ENCODE results near the gene EMP2.

EMP2 gene

DNA sequence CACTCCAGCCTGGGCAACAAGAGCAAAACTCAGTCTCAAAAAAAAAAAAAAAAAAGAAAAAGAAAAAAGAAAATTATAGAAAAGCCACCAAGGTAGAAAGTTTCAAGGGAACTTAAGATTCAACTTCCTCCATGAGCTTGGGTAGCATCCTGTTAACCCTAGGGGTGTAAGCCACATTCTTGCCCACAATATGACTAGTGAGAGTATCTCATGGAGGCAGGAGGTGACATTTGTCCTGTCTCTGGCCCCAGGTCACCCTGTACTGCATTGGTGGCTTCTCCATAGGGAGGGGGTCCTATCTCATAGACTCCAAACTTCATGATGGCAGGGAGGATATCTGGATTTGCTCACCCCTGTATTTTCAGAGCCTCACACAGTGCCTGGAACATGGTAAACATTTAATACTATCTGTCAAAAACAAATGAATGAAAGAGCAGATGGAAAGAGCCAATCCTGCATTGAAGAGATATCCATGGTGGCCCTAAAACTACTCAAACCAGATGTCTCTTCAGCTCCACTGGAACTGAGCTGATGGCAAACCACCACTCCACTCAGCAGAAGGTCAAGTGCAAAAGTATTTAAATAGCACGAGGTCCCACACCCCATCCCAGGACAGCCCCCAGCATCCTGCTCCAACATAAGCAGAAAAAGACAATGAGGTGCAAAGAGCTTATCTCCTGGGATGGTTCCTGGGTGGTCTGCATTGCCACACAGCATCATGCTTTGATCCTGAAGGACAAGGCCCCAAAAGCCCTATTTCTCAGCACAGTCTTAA is 50.3 kb downstream of the EMP2 start:
- Histone ChIP-seq H3K9ac (ENCODE audit: low read length) (no peak overlapping the region), H3K36me3 (ENCODE audit: insufficient read depth, low read length) (peaks cover 37% of the 10 kb centered on the region), H3K4me3 (ENCODE audit: low read depth in 1 of 2, low read length in 2 of 2) (no peak overlapping the region), H3K27ac (ENCODE audit: low read depth, low read length) (no peak overlapping the region), H3K9me3 (ENCODE audit: low read length) (no peaks in the 10 kb centered on the region), H3K27me3 (ENCODE audit: control insufficient read depth in 1 of 2, insufficient read depth in 2 of 2, low read length in 2 of 2) (no peaks in the 10 kb centered on the region), H3K4me1 (ENCODE audit: insufficient read depth, low read length) (no peaks in the 10 kb centered on the region)

DNA sequence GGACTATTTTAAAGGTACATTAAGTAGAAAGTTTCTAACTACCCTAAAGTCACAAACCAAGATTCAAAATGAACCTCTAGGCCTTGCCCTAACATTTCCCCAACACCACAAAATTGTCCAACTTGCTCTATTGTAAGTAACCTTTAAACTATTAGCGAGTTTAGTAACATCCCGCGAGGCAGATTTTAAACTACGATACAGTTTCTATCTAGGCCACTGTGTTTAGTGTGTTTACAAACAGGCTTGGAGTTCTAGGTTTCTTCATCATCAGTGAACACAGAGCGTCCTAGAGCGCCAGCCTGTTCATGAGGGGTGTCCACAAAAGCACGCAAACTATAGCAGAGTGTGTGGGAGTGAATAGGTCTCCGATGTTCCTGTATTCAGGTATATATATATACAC is 51.8 kb downstream of the EMP2 start:
- H3K9ac ChIP-seq (ENCODE audit: low read length): no peak overlapping the region
- no peaks in the 10 kb centered on the region for H3K9me3 ChIP-seq (ENCODE audit: low read length)
- H3K4me3 ChIP-seq (ENCODE audit: low read depth in 1 of 2, low read length in 2 of 2): no peak overlapping the region
- H3K4me1 ChIP-seq (ENCODE audit: insufficient read depth, low read length): no peaks in the 10 kb centered on the region
- no peak overlapping the region for H3K27ac ChIP-seq (ENCODE audit: low read depth, low read length)
- H3K27me3 ChIP-seq (ENCODE audit: control insufficient read depth in 1 of 2, insufficient read depth in 2 of 2, low read length in 2 of 2): no peaks in the 10 kb centered on the region
- H3K36me3 ChIP-seq (ENCODE audit: insufficient read depth, low read length): peaks cover 34% of the 10 kb centered on the region

DNA sequence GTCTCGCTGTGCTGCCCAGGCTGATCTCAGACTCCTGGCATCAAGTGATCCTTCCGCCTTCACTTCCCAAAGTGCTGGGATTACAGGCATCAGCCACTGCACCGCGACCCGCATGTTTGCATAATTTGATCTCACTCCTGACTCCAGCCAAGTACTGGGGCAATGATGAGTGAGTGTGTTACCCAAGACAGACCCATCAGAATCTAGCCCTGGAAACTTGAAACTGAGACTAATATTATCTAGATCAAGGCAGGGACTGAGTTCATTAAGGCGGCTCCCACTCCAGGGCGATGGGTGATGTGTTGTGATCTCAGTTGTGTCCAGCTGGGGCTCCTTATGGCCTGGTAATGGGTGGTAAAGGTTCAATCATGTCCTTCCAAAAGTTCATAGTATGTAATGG is 53.4 kb downstream of the EMP2 start:
- no peaks in the 10 kb centered on the region for H3K9me3 ChIP-seq (ENCODE audit: low read length)
- no peak overlapping the region for H3K27ac ChIP-seq (ENCODE audit: low read depth, low read length)
- no peak overlapping the region for H3K9ac ChIP-seq (ENCODE audit: low read length)
- H3K36me3 ChIP-seq (ENCODE audit: insufficient read depth, low read length): peaks cover 27% of the 10 kb centered on the region
- H3K27me3 ChIP-seq (ENCODE audit: control insufficient read depth in 1 of 2, insufficient read depth in 2 of 2, low read length in 2 of 2): no peaks in the 10 kb centered on the region
- H3K4me3 ChIP-seq (ENCODE audit: low read depth in 1 of 2, low read length in 2 of 2): no peak overlapping the region
- no peaks in the 10 kb centered on the region for H3K4me1 ChIP-seq (ENCODE audit: insufficient read depth, low read length)

DNA sequence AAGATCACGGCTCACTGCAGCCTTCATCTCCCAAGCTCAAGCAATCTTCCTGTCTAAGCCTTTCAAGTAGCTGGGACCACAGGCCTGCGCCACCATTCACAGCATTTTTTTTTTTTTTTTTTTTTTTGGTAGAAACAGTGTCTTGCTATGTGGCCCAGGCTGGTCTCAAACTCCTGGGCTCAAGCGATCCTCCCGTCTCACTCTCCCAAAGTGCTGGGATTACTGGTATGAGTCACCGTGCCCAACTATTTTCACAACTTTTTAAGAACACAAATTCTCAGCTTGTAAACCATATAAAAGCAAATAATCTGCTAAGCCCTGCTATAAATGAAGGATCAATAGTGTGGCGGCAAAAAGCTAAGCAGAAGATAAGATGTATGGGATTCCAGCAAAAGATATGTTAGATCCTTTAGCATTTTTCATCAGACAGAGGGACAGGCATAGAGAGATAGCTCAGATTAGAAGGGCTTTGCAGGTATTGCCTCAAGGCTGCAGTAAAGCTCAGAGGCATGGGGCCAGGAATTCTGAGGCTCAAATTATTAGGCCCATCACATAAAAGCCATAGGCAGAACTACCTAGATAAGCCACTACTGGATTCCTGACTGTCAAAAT is 55.1 kb downstream of the EMP2 start:
- H3K4me3 ChIP-seq (ENCODE audit: low read depth in 1 of 2, low read length in 2 of 2): no peak overlapping the region

DNA sequence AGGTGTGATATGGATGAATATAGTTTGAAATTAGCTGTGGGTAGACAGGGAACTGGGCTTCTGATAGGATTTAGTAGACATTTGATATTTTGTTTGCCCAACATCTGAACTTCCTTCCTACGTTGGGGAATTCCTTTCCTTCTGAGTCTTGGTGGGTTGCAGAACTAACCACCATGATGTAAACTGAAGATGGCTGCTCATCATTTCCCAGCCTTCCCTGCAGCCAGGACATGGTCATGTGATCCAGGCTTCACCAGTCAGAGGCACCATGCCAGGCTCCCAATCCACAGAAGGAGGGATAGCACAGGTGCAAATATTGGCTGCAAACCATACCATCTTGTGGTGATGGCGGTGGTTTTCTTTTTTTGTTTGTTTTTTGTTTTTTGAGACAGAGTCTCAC is 57.4 kb downstream of the EMP2 start:
- H3K4me3 ChIP-seq (ENCODE audit: low read depth in 1 of 2, low read length in 2 of 2): no peak overlapping the region
- no peaks in the 10 kb centered on the region for H3K4me1 ChIP-seq (ENCODE audit: insufficient read depth, low read length)
- H3K36me3 ChIP-seq (ENCODE audit: insufficient read depth, low read length): peaks cover 20% of the 10 kb centered on the region
- H3K27ac ChIP-seq (ENCODE audit: low read depth, low read length): no peak overlapping the region
- H3K27me3 ChIP-seq (ENCODE audit: control insufficient read depth in 1 of 2, insufficient read depth in 2 of 2, low read length in 2 of 2): no peaks in the 10 kb centered on the region
- no peak overlapping the region for H3K9ac ChIP-seq (ENCODE audit: low read length)
- no peaks in the 10 kb centered on the region for H3K9me3 ChIP-seq (ENCODE audit: low read length)

More for the DNA sequence above, 55.1 kb downstream of the EMP2 start:
- no peaks in the 10 kb centered on the region for H3K9me3 ChIP-seq (ENCODE audit: low read length)
- peaks cover 24% of the 10 kb centered on the region for H3K36me3 ChIP-seq (ENCODE audit: insufficient read depth, low read length)
- no peak overlapping the region for H3K9ac ChIP-seq (ENCODE audit: low read length)
- no peaks in the 10 kb centered on the region for H3K27me3 ChIP-seq (ENCODE audit: control insufficient read depth in 1 of 2, insufficient read depth in 2 of 2, low read length in 2 of 2)
- H3K27ac ChIP-seq (ENCODE audit: low read depth, low read length): no peak overlapping the region
- H3K4me1 ChIP-seq (ENCODE audit: insufficient read depth, low read length): no peaks in the 10 kb centered on the region

DNA sequence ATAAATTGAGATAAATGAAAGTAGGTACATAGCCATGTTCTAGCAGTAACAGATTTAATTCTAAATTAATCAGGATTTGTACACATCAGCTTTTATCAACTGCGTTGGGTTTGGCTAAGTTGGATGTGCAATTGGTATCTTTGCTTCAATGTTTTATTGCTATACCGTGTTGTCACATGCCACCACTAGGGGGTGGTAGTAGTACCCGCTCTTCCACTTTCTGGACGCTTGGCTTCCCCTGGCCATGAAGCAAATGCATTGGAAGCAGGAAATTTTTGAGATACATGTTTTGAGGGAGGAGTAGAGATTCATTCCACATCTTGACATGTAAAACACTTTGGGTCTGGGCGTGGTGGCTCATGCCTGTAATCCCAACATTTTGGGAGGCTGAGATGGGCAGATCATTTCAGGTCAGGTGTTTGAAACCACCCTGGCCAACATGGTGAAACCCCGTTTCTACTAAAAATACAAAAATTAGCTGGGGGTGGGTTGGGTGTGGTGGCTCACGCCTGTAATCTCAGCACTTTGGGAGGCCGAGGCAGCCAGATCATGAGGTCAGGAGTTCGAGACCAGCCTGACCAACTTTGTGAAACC is 58.6 kb downstream of the EMP2 start:
- no peaks in the 10 kb centered on the region for H3K9me3 ChIP-seq (ENCODE audit: low read length)
- no peak overlapping the region for H3K9ac ChIP-seq (ENCODE audit: low read length)
- H3K27ac ChIP-seq (ENCODE audit: low read depth, low read length): no peak overlapping the region
- peaks cover 12% of the 10 kb centered on the region for H3K36me3 ChIP-seq (ENCODE audit: insufficient read depth, low read length)
- no peaks in the 10 kb centered on the region for H3K27me3 ChIP-seq (ENCODE audit: control insufficient read depth in 1 of 2, insufficient read depth in 2 of 2, low read length in 2 of 2)
- no peaks in the 10 kb centered on the region for H3K4me1 ChIP-seq (ENCODE audit: insufficient read depth, low read length)
- no peak overlapping the region for H3K4me3 ChIP-seq (ENCODE audit: low read depth in 1 of 2, low read length in 2 of 2)

DNA sequence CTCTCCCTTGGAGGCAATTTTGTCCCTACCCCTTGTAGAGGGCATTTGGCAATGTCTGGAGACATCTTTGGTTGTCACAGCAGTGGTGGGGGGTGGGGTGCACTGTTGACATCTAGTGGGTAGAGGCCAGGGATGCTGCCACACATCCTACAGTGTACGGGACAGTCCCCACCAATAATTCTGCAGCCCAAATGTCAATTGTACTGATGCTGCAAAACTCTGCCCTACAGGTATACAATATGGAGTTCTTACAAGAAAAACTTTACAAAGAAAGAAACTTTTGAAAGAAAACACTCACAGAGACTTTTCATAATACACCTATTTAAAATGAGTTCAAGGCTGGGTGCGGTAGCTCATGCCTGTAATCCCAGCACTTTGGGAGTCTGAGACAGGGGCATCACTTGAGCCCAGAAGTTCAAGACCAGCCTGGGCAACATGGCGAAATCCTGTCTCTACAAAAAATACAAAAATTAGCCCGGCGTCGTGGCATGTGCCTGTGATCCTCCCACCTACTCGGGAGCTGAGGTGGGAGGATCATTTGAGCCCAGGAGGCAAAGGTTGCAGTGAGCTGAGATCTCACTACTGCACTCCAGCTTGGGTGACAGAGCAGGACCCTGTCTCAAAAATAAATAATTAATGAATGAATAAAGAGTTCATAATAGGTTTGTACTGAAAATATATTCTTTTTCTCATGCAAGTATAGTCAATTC is 59.4 kb downstream of the EMP2 start:
- H3K9me3 ChIP-seq (ENCODE audit: low read length): no peaks in the 10 kb centered on the region
- H3K4me3 ChIP-seq (ENCODE audit: low read depth in 1 of 2, low read length in 2 of 2): no peak overlapping the region
- peaks cover 6% of the 10 kb centered on the region for H3K36me3 ChIP-seq (ENCODE audit: insufficient read depth, low read length)
- no peak overlapping the region for H3K9ac ChIP-seq (ENCODE audit: low read length)
- H3K27ac ChIP-seq (ENCODE audit: low read depth, low read length): no peak overlapping the region
- no peaks in the 10 kb centered on the region for H3K4me1 ChIP-seq (ENCODE audit: insufficient read depth, low read length)
- H3K27me3 ChIP-seq (ENCODE audit: control insufficient read depth in 1 of 2, insufficient read depth in 2 of 2, low read length in 2 of 2): no peaks in the 10 kb centered on the region

DNA sequence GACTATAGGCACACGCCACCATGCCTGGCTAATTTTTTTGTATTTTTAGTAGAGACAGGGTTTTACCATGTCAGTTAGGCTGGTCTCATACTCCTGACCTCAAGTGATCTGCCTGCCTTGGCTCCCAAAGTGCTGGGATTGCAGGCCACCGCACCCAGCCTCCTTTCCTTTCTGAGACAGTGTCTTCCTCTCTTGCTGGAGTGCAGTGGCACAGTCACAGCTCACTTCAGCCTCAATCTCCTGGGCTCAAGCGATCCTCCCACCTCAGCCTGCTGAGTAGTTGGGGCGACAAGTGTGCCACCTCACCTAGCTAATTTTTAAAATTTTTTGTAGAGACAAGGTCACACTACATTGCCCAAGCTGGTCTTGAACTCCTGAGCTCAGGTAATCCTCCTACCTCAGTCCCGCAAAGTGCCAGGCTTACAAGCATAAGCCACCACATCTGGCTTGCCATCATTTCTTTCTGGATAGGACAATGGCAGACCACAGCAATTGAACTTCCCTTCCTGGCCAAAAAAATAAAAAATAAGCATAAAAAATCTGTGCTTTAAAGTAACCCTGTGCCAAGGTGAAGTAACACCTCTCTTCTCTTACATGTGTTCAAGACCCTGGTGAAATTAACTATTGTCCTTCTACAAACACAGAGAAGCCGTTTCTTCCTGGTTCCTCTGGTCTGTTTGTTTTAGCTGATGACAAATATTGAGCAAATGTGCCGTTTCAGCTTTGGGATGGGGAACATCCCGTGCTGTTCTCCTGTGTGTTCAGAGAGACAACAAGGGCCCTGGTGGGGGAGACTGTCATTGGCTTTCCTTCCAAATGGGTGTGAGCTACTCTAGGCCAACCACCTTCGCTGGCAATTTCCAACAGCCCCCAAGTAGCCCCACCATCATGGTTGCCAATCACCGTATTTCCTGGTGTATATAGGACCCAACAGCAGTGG is 60.2 kb downstream of the EMP2 start:
- H3K9me3 ChIP-seq (ENCODE audit: low read length): no peaks in the 10 kb centered on the region
- no peak overlapping the region for H3K9ac ChIP-seq (ENCODE audit: low read length)
- H3K27me3 ChIP-seq (ENCODE audit: control insufficient read depth in 1 of 2, insufficient read depth in 2 of 2, low read length in 2 of 2): no peaks in the 10 kb centered on the region
- no peak overlapping the region for H3K27ac ChIP-seq (ENCODE audit: low read depth, low read length)
- H3K4me1 ChIP-seq (ENCODE audit: insufficient read depth, low read length): no peaks in the 10 kb centered on the region
- no peak overlapping the region for H3K4me3 ChIP-seq (ENCODE audit: low read depth in 1 of 2, low read length in 2 of 2)
- H3K36me3 ChIP-seq (ENCODE audit: insufficient read depth, low read length): peaks cover 6% of the 10 kb centered on the region

DNA sequence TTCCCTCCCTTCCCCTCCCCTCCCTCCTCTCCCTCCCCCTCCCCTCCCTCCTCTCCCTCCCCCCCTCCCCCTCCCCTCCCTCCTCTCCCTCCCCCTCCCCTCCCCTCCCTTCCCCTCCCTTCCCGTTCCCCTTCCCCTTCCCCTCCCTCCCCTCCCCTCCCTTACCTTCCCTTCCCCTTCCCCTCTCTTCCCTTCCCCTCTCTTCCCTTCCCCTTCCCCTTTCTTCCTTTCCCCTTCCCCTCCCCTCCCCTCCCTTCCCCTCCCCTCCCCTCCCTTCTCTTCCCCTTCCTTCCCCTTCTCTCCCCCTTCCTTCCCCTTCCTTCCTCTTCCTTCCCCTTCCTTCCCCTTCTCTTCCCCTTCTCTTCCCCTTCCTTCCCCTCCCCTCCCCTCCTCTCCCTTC is 61.1 kb downstream of the EMP2 start:
- Histone ChIP-seq H3K4me1 (ENCODE audit: insufficient read depth, low read length) (peaks cover 4% of the 10 kb centered on the region), H3K4me3 (ENCODE audit: low read depth in 1 of 2, low read length in 2 of 2) (no peak overlapping the region), H3K36me3 (ENCODE audit: insufficient read depth, low read length) (peaks cover 6% of the 10 kb centered on the region), H3K9ac (ENCODE audit: low read length) (no peak overlapping the region), H3K27me3 (ENCODE audit: control insufficient read depth in 1 of 2, insufficient read depth in 2 of 2, low read length in 2 of 2) (no peaks in the 10 kb centered on the region), H3K9me3 (ENCODE audit: low read length) (no peaks in the 10 kb centered on the region), H3K27ac (ENCODE audit: low read depth, low read length) (no peak overlapping the region)

DNA sequence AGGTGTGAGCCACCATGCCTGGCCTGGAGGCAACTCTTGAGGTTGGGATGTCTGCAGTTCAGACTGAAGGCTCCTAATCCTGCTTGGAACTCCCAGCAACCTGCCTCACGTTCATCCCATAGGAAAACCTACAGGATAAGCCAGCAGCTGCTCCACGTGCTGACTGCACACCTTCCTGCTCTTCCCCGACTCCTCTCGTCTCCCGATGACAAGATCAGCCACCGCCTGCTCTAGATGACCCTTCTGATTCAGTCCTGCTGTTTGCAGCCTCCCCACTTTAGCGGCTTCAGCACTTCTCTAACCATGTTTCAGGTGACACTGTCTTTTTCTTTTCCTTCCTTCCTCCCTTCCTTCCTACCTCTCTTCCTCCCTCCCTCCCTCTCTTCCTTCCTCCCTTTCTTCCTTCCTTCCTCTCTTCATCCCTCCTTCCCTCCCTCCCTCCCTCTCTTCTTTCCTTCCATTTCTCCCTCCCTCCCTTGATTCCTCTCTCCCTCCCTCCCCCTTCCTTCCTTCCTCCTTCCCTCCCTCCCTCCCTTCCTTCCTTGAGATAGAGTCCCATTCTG is 61.8 kb downstream of the EMP2 start:
- H3K4me1 ChIP-seq (ENCODE audit: insufficient read depth, low read length): peaks cover 4% of the 10 kb centered on the region
- H3K27ac ChIP-seq (ENCODE audit: low read depth, low read length): no peak overlapping the region
- no peak overlapping the region for H3K4me3 ChIP-seq (ENCODE audit: low read depth in 1 of 2, low read length in 2 of 2)
- no peaks in the 10 kb centered on the region for H3K27me3 ChIP-seq (ENCODE audit: control insufficient read depth in 1 of 2, insufficient read depth in 2 of 2, low read length in 2 of 2)
- no peaks in the 10 kb centered on the region for H3K9me3 ChIP-seq (ENCODE audit: low read length)
- peaks cover 1% of the 10 kb centered on the region for H3K36me3 ChIP-seq (ENCODE audit: insufficient read depth, low read length)
- no peak overlapping the region for H3K9ac ChIP-seq (ENCODE audit: low read length)
